C1 segment of cervical spinal cord (tissue), 14 donors: ENCODE data around the gene SEC23B.

ENCODE experiments used
- DNase-seq, 14 donors: peaks; one replicate each; lab custom pipeline; 2025; lab: John Stamatoyannopoulos, UW

The SEC23B gene

GRCh38 chr20:18587665-18588573, 80.2 kb downstream of the SEC23B start, which contains the start of gene DTD1:
Gene DTD1 (plus strand): TSS chr20:18588054. CDS start chr20:18588073, 19 bp downstream.
- peak; percentile 22 to 92 (median 84) for DNase-seq

- peak in 2 of 14 donors; percentile 32 to 45 for DNase-seq
Observed at GRCh38 chr20:18588574-18588933, 80.8 kb downstream of the SEC23B start.

GRCh38 chr20:18589941-18590674, 82.4 kb downstream of the SEC23B start:
- DNase-seq = no peak

- DNase-seq = no peak
Observed at GRCh38 chr20:18596270-18596669, 88.5 kb downstream of the SEC23B start.

- DNase-seq = no peak
Observed at GRCh38 chr20:18609741-18610140, 102.0 kb downstream of the SEC23B start.
